NCI-H1092 treated with DMSO at 0.1 percent for 48 hours (cell line): Measurements from ENCODE around the gene CPE.
"Not testable (repeated sequence)": the region's sequence is repeated elsewhere in the genome, so short reads cannot be mapped to it uniquely, and the experiment has no call there.

Experiments used
- DNase-seq: peaks from one replicate; lab custom pipeline; 2025; lab: John Stamatoyannopoulos, UW

The CPE gene

DNA sequence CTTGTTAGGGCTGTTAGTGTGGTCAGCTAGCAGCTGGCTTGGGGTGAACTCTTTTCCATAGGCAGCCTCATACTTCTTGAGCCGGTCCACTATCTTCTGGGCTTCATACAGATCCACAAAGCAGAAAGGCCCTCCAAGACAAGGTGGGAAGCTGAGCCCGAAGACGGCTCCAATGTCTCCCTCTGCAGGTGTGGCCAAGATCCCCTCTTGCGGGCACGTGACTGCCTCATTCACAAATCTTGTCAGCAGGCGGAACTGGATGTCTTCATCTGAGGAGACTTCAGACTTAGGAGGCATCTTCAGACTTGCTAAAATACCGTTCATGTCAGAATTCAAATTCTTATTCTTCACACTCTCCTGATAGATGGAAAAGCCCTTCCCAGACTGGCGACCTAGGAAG, 25.3 kb downstream of the CPE start:
- no peak for DNase-seq

DNA sequence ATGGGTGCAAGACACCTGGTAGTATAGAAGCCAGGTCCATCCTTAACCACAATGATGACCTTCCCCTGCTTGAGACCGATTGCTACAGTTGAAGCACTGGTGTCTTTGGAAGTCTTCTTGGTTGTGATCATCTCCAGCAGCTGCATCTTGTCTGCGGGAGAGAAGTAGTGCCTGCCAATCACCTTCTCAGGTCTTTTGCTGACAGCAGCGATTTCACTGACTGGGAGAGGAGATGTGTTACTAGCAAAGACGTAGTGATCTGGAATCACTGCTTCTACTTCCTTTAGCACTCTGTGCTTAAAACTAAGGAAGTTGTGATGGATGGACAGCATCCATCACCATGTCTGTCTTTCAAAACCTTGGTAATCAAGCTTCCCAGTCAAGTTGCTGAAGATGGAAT, 25.9 kb downstream of the CPE start:
- no peak for DNase-seq

DNA sequence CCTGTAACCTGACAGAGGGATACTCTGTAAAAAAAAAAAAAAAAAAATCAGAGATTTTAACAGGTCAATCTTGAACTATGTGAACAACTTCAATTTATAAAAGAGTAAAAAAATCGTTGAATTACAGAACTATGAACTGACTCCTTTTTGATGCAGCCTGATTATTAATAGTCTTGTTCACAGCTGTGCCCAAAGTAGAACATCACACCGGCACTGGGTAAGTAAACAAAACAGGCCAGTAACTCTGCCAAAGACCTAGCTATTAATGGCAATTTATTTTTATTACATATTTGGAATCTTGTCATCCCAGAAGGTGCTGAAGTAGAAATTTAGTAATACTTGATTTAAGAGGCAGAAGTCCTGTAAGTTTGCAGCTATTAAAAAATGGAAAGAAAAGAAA, 31.4 kb downstream of the CPE start:
- DNase-seq, result no peak

DNA sequence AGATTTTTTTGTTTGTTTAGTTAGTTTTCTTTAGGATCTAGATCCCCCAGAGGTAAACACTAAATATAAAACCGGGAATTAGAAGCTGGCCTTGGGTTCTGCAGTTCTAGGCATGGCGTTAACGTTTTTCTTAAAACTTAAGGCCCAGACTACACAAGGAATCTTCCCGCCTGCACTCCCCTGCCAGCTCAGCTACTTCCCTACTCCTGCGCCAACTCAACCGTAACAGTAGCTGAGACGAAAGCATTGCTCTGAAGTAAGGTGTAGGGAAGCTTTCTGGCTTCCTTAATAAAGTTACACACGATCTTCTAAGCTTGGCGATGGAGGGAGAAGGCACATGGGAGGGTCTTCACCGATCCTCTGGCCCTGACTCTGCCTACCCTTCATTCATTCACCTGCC, 37.1 kb downstream of the CPE start:
- no peak for DNase-seq

DNA sequence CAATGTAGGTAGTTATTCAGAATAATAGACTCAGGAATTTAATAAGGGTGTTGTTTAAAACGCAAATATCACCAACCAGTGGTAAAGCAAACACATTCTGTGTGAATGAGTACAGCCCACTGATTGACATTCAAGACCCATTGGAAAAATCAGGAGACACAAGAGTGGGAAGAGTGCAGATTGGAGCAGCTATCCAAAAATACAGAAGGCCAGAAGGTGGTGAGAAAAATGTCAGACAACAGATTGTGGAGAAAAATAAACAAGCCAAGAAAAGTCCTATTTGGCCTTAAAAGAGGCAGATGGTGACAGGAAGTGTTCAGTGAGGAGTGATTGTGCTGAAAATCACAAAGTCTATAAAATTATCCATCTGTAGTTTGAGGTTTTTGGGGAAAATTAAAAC, 39.3 kb downstream of the CPE start:
- no peak for DNase-seq

DNA sequence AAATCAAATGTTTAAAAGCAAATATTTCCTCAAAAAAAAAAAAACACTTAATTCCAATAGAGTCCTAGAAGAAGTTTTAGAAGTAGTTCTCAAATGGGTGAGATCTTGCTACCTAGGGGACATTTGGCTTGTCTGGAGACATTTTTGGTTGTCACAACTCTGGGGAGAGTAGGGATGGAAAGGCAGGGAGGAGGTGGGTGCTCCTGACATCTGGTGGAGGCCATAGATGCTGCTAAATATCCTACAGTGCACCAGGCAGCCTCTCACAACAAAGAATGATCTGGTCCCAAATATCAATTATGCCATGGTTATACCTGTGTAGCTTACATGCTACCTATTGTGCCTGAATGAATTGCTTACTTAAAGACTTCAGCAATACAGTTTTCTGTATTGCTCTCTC, 46.8 kb downstream of the CPE start:
- no peak for DNase-seq

DNA sequence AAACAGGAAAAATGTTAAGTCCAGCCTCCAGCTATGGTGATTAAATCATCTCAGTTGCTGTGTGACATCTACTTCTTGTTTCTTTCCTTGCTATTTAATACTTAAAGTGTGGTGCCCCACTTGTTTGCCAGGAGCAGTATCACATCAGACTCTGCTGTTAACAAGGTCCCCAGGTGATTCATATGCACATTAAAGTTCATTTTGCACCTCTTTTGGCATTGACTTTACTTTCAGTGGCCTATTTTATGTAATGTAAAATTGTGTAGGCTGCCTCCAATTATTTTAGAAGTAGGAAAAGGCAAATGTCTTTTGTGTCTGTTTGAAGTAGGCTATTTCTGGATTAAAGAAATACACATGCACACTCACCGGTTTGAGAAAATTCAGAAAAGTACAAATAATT, 47.5 kb downstream of the CPE start:
- DNase-seq, result no peak

DNA sequence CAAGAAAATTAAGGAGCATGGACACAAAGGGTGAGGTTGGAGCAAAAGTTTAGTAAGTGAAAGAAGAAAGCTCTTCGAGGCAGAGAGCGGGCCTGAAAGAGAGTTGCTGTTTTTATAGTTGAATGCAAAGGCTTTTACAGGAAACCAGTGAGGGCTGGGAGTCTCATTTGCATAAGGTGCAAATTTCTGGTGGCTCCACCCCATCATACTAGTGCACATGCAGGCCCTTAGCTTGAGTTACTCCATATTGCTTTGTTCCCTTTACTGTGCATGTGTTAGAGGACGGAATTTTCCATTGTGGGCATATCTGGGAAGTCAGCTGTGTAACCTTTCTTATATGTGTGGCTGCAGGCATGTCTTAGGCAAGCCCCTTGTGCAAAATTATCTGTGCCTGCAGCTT, 48.0 kb downstream of the CPE start:
- no peak for DNase-seq

DNA sequence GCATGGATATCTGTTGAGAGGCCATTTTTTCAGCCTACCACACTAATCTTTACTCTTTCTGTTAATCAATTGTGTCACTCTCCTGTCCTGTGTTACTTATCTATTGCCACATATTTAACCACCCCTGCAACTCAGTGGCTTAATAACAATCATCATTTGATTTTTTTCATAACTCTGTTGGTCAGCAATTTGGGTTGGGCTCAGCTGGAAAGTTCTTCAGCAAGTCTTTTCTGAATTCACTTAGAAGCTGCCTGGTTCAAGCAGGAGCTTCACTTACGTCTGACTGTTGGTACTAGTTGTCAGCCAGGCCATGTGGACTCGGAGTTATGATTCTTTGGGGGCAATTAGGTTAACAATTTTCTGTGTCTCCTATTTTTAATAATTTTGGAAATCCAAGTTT, 50.1 kb downstream of the CPE start:
- DNase-seq, result no peak

DNA sequence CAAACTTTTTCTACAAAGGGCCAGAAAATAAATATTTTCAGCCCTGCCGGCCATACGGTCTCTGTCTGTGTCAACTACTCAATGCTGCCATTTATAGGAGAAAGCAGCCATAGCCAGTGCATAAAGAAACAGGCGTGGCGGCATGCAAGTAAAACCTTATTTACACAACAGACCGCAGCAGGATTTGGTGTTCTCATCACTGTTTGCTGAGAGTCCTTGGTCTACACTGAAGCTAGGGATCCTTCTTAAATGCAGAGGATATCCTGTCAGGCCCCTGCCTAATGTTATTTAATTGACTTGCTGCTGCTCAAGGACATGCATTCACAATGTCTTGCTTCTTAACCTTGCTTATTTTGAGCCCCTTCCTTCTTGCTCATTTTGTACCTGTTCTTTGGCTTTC, 54.7 kb downstream of the CPE start:
- no peak for DNase-seq

DNA sequence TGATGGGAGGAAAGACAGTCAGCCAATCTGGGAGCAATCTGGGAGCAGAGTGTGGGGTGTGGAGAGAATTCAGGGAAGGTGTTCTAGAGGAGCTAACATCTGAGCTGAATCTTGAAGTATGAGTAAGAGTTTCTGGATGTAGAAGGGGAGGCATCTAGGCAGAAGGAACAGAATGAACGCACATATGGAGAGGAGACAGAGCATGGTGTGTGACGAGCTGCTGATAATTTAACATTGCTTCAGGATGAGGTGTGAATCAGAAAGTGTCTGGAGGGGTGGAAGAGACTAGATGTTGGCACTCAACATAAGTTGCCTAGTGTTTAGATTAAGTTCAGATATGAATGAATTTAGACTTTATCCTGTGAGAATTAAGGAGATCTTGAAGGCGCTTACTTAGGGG, 58.9 kb downstream of the CPE start:
- DNase-seq, result no peak

DNA sequence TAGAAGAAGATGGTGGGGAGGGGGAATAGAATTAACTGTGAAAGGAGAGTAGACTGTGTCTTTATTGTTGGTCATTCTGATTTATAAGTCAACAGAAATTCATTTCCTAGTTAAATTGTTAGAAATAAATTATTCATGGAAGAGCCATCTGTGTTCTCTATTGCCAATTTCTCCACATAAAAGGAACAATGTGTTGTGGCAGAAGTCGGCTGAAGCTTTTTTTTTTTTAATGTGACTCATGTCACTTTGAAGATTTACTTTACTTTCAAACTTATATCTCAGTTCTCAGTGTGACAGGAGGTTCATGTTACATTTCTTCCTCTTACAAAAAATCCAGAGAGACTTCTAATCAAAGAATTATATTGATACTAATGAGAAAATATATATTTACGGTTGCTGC, 60.5 kb downstream of the CPE start:
- peak; percentile 53 for DNase-seq

DNA sequence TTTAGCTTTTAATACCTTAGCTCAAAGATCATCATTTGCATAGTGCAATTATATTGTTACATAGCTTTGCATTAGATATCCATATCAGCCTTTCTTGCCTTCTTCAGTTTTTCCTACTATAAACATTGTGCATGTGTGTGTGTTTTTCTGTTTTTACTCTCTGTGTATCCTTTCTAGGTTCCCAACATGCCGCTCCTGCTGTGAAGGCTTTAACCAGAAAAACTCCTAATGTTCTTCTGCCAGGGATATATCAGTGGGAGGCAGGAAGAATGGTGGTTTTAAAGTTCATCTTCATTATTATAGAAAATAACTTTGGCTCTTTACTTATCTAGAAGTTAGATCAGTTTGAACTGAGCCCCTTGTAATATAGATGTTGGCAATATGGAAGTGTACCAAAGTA, 61.2 kb downstream of the CPE start:
- peak; percentile 52 for DNase-seq

DNA sequence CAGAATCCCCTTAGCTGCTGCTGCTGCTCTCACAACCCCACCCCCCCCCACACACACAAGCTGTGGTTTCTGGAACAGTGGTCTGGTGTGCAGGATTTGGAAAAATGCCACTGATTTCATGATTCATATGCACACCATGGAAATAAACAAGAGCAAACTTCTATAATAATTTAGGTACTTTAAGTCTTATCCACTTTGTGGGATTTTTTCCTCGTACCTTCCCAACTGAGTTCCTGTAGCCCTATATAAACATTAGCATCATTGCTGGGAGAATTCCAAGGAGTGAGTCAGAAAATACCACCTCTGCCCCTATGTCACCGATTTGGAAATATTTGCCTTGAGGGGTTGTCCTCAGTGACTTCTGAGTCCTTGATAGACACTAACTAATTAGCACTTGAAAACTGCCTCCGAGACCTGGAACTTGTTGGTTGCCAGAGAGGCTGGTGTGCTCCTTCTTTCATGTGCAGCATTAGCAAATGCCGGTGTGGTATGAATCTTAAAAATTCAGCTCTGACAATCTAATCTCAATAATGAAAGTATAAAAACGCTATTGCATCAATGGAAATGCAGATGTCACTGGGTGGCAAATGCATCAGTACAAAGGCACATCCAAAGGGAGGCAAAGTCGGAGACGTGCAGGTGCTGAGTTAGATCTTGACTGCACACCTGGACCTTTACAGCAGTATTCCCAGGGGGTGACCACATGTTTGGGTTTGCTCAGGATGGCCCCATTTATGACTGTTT, 61.8 kb downstream of the CPE start:
- DNase-seq, result peak; percentile 51

DNA sequence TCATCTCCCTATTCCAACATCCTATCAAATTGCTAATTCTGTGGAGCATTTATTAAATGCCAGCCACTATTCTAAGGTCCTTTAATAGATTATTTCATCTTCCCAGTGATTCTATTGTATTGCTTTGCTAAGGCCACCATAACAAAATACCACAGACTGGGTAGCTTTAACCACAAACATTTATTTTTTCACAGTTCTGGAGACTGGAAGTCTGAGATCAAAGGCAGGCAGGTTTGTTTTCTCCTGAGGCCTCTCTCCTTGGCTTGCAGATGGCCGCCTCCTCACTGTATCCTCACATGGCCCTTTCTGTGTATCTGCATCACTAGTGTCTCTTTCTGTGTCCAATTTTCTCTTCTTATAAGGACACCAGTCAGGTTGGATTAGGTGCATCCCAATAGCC, 64.5 kb downstream of the CPE start:
- DNase-seq, result no peak

DNA sequence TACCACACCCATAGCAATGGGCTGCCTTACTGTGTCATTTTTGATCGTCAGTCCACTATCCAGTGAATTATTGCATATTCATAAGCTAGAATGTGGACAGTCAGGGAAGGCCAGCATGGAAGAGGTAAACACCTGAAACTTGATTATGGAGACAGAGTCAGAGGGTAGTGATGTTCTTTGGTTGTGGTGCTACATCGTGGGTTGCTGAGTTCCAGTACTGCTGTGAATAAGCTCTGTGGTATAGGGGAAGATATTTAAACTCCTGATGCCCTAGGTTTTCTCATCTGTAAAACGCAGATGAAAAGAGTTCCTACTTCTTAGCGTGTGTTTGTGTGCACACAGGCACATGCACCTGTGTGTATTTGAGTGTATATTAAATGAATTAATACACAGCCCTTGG, 69.9 kb downstream of the CPE start:
- no peak for DNase-seq

DNA sequence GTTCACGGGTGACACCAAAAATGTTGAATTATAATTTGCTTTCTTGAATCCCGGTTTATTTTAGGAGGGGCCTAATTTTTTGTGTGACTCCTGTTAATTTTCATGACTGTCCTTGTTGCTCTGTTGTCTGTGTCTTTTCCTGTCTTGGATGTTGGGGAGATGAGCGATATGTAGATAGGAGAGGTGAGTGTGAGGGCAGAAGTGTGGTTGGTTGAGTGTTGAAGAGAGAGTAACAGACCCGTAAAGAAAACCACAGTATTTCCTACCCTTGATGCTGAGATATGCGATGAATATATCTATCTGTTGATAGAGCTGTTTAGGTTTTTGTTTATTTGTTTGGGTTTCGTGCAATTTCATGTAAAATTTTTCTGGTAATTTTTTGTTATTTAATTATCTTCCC, 70.5 kb downstream of the CPE start:
- DNase-seq, result no peak

DNA sequence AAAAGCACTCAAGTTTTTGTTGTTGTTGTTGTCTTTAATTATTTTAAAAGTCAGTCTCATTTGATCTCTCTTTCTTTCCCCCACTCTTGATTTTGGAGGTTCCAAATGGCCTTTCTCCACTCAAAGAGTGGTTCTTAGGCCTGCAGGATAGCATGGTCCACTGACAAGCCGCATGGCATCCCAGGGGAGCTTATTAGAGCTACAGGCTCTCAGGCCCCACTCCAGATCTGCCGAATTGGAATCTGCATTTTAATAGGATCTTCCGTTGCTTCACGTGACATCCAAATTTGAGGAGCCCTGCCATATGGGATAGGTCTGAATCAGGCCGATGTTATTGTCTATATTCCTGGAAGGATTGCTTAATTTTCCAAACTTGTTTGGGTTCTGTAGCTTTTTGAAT, 72.1 kb downstream of the CPE start:
- no peak for DNase-seq

DNA sequence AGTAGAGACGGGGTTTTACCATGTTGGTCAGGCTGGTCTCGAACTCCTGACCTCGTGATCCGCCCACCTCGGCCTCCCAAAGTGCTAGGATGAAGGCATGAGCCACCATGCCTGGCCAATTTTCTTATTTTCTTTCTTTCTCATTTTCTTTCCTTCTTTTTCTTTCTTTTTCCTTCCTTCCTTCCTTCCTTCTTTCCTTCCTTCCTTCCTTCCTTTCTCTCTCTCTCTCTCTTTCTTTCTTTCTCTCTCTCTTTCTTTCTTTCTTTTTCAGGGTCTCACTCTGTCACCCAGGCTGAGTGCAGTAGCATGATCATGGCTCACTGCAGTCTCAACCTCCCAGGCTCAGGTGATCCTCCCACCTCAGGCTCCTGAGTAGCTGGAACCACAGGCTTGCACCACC, 74.3 kb downstream of the CPE start:
- DNase-seq, result not testable (repeated sequence)

DNA sequence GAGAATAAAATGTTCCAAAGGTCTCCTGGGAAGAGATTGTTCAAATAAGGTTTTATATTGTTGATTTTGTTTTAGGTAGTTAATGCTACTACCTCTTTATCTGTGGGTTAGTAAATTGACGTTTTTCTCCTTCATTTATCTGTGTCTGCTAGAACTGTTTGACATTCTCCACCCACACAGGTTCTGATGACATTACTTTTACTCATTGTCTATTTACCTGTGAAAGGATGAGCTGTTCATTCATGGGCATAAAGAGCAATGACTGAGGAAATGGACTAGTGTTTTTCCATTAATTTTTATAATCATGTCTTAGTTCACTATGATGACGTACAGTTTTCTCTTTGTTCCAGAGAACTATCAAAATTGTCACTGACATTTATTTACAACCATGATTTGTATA, 75.6 kb downstream of the CPE start:
- no peak for DNase-seq

DNA sequence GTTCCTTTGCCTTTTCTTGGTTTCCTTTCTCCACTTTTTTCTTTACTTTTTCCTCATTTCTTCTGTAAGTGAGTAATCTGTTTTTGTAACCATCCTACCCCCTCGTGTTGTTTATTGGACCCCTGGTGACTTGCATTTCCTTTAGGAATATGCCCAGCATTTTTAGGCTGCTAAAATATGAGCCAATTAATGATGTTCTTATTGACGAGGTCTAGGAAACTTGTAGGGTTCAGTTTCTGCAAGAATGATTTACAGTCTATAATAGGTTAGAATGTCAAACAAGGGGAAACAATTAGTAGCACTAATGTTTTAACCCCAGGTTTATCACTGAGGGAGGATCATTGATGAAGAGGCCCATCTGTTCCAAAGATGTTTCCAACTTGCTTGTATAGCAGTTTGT, 79.0 kb downstream of the CPE start:
- no peak for DNase-seq

DNA sequence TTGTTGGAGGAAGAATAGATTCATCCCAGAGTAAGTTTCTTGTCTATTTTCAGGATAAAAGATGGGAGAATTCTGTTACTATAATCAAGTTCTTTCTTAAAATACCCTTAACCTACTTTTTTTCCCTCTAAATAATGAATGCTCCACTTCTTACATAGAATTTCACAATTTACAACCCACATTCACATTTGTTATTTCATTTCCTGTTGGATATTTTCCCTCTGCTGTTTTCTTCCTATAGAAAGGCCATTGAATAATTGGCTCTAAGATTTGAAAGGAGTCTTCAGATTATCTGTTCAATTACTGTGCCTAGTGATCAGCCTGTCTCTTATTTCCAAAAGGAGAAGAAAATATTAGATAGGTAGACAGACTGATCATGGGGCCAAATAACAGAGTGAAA, 79.7 kb downstream of the CPE start:
- no peak for DNase-seq

DNA sequence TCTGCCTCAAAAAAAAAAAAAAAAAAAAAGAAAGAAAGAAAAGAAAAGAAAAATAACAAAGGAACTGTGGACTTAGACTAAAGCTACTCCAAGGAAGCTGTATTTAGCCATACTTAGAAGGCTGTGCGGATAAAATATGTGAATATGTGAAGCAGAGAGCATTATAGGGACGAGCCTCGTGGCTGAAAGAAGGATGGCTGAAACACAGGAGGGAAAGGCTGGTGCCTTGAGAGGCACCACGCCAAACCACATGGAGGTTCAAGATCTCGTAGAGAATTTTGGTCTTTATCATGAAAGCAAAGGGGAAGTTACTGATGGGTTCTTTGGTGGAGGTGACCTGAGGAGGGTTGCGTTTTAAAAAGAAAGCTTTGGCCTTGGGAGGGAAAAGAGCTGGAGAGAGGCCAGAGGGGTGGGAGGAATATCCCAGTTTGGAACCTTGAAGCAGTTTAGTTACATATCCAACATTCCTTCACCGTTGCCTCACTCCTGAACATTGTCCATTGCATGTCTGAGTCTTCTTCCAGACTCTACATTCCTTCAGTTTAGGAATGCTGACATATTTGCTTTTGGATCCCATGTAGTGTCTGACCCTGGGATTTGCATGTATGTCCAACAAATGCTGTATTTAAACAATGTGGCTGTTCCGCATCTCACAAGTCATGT, 82.5 kb downstream of the CPE start:
- no peak for DNase-seq

DNA sequence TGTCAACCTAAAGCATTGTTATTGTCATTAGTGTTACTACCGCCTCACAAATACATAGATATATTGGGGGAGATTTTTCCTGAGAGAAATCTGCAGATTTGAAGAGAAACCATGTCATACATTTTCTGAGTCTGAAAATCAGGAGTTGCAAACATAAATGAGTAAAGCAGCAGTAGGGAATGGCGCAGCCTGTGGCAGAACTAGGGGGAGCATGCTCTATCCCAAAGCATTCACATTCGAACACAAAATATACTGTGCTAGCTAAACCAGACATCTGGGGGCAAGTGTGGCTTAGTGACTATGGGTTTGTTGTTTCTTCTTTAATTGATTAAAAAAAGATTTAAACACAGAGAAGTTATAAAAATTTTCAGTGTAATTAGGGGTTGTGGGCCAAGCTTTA, 83.2 kb downstream of the CPE start:
- no peak for DNase-seq
